ENCODE data around the gene PAXIP1. TPM values are rescaled to one million over a fixed set of nuclear protein-coding genes. Genes with fewer than 3 reads are reported as not detected.
A peak's percentile ranks its signal among the peaks of the same experiment; 100 is the strongest.
"Not testable (repeated sequence)": the region's sequence is repeated elsewhere in the genome, so short reads cannot be mapped to it uniquely, and the experiment has no call there.

Gene PAXIP1
- total RNA-seq, 2 donors from 2014 or later = 17.2 to 22.5 TPM

DNA sequence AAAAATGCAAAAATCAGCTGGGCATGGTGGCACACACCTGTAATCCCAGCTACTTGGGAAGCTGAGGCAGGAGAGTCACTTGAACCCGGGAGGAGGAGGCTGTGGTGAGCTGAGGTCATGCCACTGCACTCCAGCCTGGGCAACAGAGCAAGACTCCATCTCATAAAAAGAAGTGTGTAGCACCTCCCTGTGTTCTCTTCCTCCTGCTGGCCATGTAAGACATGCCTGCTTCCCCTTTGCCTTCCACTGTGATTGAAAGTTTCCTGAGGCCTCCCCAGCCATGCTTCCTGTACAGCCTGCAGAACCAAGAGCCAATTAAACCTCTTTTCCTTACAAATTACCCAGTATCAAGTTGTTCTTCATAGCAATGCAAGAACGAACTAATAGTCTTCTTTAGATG is 80.5 kb downstream of the PAXIP1 start:
- H3K4me1 Mint-ChIP-seq (ENCODE audit: low read depth); H3K4me3 Mint-ChIP-seq: not testable (repeated sequence)

DNA sequence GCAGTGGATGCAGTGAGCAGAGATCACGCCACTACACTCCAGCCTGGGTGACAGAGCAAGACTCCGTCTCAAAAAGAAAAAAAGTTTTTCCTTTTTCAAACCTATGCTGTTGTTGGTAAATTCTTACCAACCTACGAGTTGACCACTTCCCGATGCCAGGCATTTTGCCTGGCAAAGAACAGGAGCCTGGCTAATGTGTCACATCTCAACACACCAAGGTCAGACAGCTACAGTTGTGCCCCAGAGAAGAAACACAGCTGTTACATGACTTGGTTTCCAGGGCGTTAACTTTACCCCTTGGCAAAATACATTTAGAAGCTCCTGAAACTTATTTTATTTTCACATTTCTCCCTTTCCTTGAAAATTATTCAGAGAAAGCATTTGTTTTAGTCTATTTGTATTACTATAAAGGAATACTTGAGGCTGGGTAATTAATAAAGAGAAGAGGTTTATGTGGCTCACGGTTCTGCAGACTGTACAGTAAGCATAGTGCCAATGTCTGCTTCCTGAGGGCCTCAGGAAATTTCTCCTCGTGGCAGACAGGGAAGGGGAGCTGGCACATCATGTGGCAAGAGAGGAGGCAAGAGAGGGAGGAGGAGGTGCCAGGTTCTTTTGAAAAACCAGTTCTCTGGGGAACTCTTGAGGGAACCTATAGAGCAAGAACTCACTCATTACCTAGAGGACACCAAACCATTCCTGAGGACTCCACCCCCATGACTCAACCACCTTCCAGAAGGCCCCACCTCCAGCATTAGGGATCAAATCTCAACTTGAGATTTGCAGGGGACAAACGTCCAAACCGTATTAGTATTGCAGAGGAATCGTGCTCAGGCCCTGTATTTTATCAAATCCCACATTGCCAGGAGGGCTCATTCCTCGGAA is 83.3 kb downstream of the PAXIP1 start:
- H3K27me3 Mint-ChIP-seq (ENCODE audit: low read depth) = no peaks in the 10 kb centered on the region
- no peak overlapping the region for H3K27ac Mint-ChIP-seq
- DNase-seq (no peak), ATAC-seq (replicated peaks in 1 of 2) (no peak)
- H3K4me3 Mint-ChIP-seq = no peak overlapping the region
- no peaks in the 10 kb centered on the region for H3K9me3 Mint-ChIP-seq
- no peaks in the 10 kb centered on the region for H3K36me3 Mint-ChIP-seq (ENCODE audit: insufficient read depth in 2 of 2)
- no peaks in the 10 kb centered on the region for H3K4me1 Mint-ChIP-seq (ENCODE audit: low read depth)

More for the DNA sequence above, 80.5 kb downstream of the PAXIP1 start:
- not testable (repeated sequence) for H3K27ac Mint-ChIP-seq; ATAC-seq (replicated peaks in 1 of 2); H3K36me3 Mint-ChIP-seq (ENCODE audit: insufficient read depth in 2 of 2); H3K9me3 Mint-ChIP-seq; H3K27me3 Mint-ChIP-seq (ENCODE audit: low read depth); DNase-seq

DNA sequence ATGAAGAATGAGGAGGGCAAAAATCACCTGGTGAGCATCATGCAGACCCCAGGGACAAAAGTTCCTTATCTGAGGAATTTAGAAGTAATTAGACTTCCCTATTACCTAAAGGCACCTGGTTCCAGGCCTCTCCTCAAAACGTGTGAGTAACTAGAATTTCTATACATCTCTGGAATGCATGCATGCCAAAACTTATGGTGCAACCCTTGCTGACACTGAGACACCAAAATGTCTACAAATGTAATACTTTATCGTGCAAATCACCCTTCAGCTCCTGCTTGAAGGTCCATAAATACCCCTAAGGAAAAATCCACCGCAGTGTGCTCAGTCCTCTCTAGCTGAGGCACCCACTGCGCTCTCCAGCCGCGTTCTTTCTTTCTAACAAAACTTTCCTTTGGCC is 84.2 kb downstream of the PAXIP1 start:
- peaks cover 4% of the 10 kb centered on the region for H3K27me3 Mint-ChIP-seq (ENCODE audit: low read depth)
- no peak for ATAC-seq (replicated peaks in 1 of 2)
- H3K4me1 Mint-ChIP-seq (ENCODE audit: low read depth) = peaks cover 4% of the 10 kb centered on the region
- no peaks in the 10 kb centered on the region for H3K9me3 Mint-ChIP-seq
- no peak overlapping the region for H3K27ac Mint-ChIP-seq
- H3K36me3 Mint-ChIP-seq (ENCODE audit: insufficient read depth in 2 of 2) = no peaks in the 10 kb centered on the region
- DNase-seq = no peak
- H3K4me3 Mint-ChIP-seq = no peak overlapping the region

DNA sequence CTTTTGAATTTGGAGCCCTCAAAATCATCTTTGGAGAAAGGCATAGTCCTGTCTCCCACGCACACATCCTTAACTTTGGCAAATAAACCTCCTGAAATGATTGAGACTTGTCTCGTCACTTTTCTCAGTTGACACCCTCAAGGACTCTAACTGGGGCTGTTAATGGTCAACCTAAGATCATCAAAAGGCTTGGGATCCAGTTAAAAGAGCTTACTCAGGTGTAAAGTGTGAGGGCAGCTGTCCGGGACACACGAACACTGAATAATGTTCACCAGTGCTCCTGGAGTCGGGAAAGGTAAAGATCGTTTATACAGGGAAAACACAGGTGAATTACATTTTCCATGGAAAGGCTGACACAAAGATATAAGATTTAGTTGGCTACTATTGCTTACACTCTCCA is 84.7 kb downstream of the PAXIP1 start:
- no peaks in the 10 kb centered on the region for H3K36me3 Mint-ChIP-seq (ENCODE audit: insufficient read depth in 2 of 2)
- no peak overlapping the region for H3K4me3 Mint-ChIP-seq
- peaks cover 6% of the 10 kb centered on the region for H3K27me3 Mint-ChIP-seq (ENCODE audit: low read depth)
- DNase-seq (no peak), ATAC-seq (replicated peaks in 1 of 2) (no peak)
- H3K9me3 Mint-ChIP-seq = no peaks in the 10 kb centered on the region
- H3K4me1 Mint-ChIP-seq (ENCODE audit: low read depth) = peaks cover 7% of the 10 kb centered on the region
- no peak overlapping the region for H3K27ac Mint-ChIP-seq

DNA sequence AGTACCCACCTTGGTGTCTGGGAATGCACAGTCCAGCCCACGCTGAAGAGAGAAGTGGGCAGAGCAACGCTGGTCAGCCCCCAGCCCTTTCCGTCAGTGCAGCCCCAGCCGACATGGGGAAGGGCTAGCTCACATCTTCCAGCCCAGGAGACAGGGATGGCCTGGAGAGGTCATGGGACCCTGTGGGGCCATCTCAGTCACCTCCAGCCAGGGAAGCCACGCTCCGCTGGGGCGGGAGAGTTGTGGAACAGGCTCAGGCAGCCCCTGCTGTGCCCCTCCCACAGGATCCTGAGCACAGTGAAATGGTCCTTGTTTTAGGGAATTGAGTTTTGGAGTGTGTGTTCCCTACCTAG is 85.1 kb downstream of the PAXIP1 start:
- Mint-ChIP-seq H3K27ac (no peak overlapping the region), H3K27me3 (ENCODE audit: low read depth) (peaks cover 6% of the 10 kb centered on the region), H3K4me3 (no peak overlapping the region), H3K36me3 (ENCODE audit: insufficient read depth in 2 of 2) (no peaks in the 10 kb centered on the region), H3K4me1 (ENCODE audit: low read depth) (peaks cover 7% of the 10 kb centered on the region), H3K9me3 (no peaks in the 10 kb centered on the region)
- no peak for DNase-seq
- ATAC-seq (replicated peaks in 1 of 2) = no peak

DNA sequence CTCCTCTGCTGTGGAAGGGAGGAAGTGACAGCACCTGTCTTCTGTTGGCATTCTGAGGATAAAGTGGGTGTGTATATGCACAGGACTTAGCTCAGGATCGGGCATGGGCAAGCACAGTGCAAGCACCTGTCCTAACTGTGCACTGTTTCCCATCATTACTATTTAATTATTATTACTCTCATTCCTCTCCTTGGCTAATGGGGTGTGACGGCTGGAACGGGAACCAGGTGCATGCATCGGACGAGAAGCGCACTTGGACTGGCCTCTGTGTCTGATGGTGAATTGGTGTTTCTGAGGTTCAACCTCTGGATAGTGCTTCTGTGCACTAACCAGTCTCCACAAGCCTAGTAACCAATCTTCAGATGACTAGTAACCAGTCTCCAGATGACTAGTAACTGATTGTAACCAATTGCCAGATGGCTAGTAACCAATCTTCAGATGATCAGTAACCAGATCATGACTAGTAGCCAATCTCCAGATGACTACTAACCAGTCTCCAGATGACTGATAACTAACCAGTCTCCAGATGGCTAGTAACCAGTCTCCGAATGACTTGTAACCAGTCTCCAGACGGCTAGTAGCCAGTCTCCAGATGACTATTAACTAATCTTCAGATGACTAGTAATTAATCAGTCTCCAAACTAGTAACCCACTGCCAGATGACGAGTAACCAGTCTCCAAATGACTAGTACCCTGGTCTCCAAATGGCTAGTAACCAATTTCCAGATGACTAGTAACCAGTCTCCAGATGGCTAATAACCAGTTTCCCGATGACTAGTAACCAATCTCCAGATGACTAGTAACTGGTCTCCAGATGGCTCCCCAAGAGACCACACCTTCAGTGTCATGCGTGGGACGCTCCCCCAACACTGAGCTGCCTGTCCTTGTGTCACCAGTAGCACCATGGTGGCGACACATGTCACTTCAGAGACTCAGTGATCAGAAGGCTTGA is 85.8 kb downstream of the PAXIP1 start:
- no peaks in the 10 kb centered on the region for H3K9me3 Mint-ChIP-seq
- no peak for DNase-seq
- no peak overlapping the region for H3K4me3 Mint-ChIP-seq
- H3K36me3 Mint-ChIP-seq (ENCODE audit: insufficient read depth in 2 of 2) = no peaks in the 10 kb centered on the region
- H3K27me3 Mint-ChIP-seq (ENCODE audit: low read depth) = peaks cover 10% of the 10 kb centered on the region
- no peak for ATAC-seq (replicated peaks in 1 of 2)
- H3K27ac Mint-ChIP-seq = no peak overlapping the region
- peaks cover 7% of the 10 kb centered on the region for H3K4me1 Mint-ChIP-seq (ENCODE audit: low read depth)

DNA sequence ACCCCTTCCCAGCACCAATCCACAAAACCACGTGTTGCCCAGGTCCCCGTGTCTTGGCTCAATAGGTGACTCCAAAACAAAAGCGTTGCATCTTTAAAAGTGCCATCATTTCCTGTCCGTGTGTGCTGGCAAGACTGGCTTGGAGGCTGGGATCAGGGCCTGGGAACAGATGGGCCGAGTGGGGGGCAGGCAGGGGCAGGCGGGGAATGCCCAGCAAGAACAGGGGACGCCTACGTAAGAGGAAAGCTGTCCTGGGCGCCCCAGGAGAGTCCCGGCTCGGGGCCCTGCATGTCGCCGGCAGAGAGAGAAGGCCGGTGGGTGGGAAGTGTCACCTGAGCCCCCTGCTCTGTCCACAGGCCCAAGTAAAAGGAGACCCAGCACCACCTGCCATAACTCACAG is 86.5 kb downstream of the PAXIP1 start:
- peaks cover 7% of the 10 kb centered on the region for H3K4me1 Mint-ChIP-seq (ENCODE audit: low read depth)
- H3K36me3 Mint-ChIP-seq (ENCODE audit: insufficient read depth in 2 of 2) = peaks cover 0 to 1% of the 10 kb centered on the region in 2 donors
- H3K27ac Mint-ChIP-seq = no peak overlapping the region
- H3K27me3 Mint-ChIP-seq (ENCODE audit: low read depth) = peaks cover 11% of the 10 kb centered on the region
- DNase-seq (no peak), ATAC-seq (replicated peaks in 1 of 2) (no peak)
- H3K4me3 Mint-ChIP-seq = no peak overlapping the region
- no peaks in the 10 kb centered on the region for H3K9me3 Mint-ChIP-seq

DNA sequence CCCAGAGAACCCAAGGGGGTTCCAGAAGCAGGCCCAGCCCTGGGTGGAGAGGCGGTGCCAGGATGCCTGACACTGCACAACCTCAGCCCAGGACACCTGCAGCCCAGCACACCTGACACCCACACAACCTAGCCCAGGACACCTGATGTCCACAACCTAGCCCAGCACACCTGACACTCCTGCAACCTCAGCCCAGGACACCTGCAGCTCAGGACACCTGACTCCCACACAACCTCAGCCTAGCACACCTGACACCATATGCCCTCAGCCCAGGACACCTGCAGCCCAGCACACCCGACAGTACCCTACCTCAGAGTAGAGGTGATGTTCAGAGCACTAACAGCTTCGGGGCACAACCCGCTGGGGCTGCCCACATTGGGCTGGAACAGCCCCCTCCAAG is 87.3 kb downstream of the PAXIP1 start:
- no peaks in the 10 kb centered on the region for H3K9me3 Mint-ChIP-seq
- no peak overlapping the region for H3K27ac Mint-ChIP-seq
- DNase-seq = no peak
- H3K4me3 Mint-ChIP-seq = no peak overlapping the region
- peaks cover 7% of the 10 kb centered on the region for H3K4me1 Mint-ChIP-seq (ENCODE audit: low read depth)
- H3K36me3 Mint-ChIP-seq (ENCODE audit: insufficient read depth in 2 of 2) = peaks cover 0 to 5% of the 10 kb centered on the region in 2 donors
- H3K27me3 Mint-ChIP-seq (ENCODE audit: low read depth) = peaks cover 11% of the 10 kb centered on the region
- no peak for ATAC-seq (replicated peaks in 1 of 2)

DNA sequence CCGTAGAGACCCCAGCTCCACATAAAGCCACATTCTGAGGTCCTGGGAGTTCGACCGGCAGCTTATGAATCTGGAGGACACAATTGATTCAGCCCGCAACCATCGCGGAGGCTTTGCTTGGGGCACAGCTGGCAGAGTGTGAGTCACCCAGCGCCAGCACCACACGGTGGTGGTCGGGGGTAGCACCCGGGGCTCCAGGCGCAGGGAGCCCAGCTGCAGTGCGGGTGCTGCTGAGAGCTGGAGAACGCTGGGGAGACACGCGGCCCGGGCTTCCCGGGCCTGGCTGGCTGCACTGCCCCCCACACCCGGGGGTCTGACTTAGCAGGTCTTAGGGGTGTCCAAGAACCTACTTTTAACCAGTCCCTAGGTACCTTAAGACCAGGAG is 87.9 kb downstream of the PAXIP1 start:
- peak overlapping the region in 1 of 2 donors; percentile 31 for H3K4me3 Mint-ChIP-seq
- ATAC-seq (replicated peaks in 1 of 2) (no peak), DNase-seq (no peak)
- no peak overlapping the region for H3K27ac Mint-ChIP-seq
- peaks cover 0 to 5% of the 10 kb centered on the region in 2 donors for H3K36me3 Mint-ChIP-seq (ENCODE audit: insufficient read depth in 2 of 2)
- peaks cover 7% of the 10 kb centered on the region for H3K4me1 Mint-ChIP-seq (ENCODE audit: low read depth)
- no peaks in the 10 kb centered on the region for H3K9me3 Mint-ChIP-seq
- H3K27me3 Mint-ChIP-seq (ENCODE audit: low read depth) = peaks cover 11% of the 10 kb centered on the region

DNA sequence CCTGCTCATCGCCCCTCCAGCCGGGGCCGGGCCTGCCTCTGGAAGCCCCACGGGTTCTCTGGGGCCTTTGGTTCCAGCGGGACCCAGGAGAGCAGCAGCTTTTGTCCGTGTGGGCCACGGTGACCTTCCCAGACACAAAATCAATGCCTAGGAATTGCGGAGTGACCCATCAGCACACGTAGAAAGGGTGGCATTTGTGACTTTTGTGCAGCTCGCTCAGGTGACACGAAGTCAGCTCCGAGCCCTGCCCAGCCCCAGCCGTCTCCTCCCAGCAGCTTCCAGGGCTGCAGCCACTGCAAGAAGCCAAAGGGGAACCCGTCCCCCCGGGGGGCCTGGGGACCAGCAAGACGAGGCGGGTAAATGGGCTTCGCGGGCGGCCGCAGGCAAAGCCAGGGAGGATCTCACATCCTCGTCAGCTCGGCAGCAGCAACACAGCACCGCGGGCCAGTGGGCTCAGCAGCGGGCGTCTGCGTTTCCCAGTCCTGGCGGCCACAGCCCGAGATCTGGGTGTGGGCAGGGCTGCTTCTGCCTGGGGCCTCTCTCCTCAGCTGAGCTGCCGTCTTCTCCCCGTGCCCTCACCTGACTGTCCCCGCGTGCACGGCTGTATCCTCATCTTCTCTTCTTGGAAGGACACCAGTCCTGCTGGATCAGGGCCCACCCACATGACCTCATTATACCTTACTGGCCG is 88.5 kb downstream of the PAXIP1 start:
- H3K36me3 Mint-ChIP-seq (ENCODE audit: insufficient read depth in 2 of 2) = peaks cover 0 to 5% of the 10 kb centered on the region in 2 donors
- no peak for DNase-seq
- peaks cover 14% of the 10 kb centered on the region for H3K27me3 Mint-ChIP-seq (ENCODE audit: low read depth)
- H3K27ac Mint-ChIP-seq = no peak overlapping the region
- ATAC-seq (replicated peaks in 1 of 2) = no peak
- peaks cover 7% of the 10 kb centered on the region for H3K4me1 Mint-ChIP-seq (ENCODE audit: low read depth)
- peak overlapping the region in 1 of 2 donors; percentile 31 for H3K4me3 Mint-ChIP-seq
- H3K9me3 Mint-ChIP-seq = no peaks in the 10 kb centered on the region

DNA sequence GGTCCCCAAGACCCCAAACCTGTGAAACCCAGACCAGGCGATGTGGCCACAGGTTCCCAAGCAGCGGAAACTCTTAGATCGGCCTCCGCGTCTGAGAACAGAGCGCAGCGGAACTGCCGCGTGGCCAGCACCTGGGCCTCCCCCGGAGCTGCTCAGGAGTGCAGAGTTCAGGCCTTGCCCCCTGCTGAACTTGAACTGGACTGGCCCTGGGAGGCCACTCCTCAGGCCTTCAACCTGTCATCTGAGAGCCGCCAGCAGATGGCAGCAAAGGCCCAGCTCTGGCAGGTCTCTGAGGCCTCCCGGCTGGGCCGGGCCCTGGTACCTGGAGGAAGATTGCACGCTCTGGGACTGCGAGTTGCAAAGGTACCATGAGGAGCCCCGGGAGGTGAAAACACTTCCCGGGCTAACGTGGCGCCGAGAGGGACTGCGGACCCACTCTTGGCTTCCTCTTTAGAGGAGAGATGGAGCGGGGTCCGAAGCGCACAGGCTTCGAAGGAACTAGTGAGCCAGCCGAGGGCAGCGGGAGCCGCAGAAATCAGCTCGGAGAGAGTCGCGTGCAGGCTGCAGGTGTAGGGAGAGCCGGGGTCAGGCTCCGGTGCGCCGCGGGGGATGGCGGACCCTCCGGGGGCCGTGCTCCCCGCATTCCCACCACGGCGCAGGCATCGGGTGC is 89.2 kb downstream of the PAXIP1 start:
- Mint-ChIP-seq H3K4me3 (peak overlapping the region; percentile 78 to 91), H3K9me3 (no peaks in the 10 kb centered on the region), H3K4me1 (ENCODE audit: low read depth) (peaks cover 7% of the 10 kb centered on the region), H3K36me3 (ENCODE audit: insufficient read depth in 2 of 2) (peaks cover 0 to 5% of the 10 kb centered on the region in 2 donors), H3K27me3 (ENCODE audit: low read depth) (peaks cover 16% of the 10 kb centered on the region), H3K27ac (no peak overlapping the region)
- DNase-seq (peak; percentile 89 to 90), ATAC-seq (replicated peaks in 1 of 2) (peak; percentile 93 to 96)

DNA sequence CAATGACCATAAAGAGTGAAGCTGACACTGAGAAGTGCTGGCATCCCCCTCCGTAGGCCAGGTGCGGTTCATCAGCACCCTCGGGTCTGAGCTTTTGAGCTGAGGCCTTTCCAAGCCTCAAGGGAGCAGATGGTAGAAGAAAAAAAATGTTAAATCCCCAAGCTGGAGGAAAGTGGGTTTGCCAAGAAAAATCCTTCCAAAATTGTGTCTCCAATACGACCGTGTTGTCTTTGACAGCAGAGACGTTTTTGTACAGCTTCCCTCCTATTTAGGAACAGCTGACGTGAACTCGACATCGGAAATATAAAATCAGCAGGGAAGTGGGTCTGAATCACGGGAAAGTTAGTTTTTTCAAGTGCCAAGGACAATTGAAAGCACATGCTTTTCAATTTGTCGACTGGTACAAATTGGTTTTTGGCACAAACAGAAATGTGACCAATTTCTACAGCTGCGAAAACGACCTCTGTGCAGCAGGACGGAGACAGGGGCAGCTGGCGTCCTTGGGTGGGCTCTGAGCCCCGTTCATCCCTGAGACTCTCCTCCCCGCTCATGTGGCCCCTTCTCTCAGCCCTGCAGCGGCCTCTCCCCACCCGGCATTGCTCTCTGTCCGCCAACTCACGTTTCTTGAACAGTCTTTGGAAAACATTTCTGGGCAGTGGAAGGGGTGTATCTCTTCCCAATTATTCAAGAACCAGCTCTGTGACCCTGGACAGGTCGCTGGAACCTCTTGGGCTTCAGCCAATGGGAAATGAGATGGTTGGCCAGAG is 89.9 kb downstream of the PAXIP1 start:
- peaks cover 0 to 5% of the 10 kb centered on the region in 2 donors for H3K36me3 Mint-ChIP-seq (ENCODE audit: insufficient read depth in 2 of 2)
- no peak overlapping the region for H3K27ac Mint-ChIP-seq
- no peak overlapping the region for H3K4me3 Mint-ChIP-seq
- H3K4me1 Mint-ChIP-seq (ENCODE audit: low read depth) = peaks cover 7% of the 10 kb centered on the region
- no peaks in the 10 kb centered on the region for H3K9me3 Mint-ChIP-seq
- peaks cover 16% of the 10 kb centered on the region for H3K27me3 Mint-ChIP-seq (ENCODE audit: low read depth)
- ATAC-seq (replicated peaks in 1 of 2) (no peak), DNase-seq (no peak)
